GM12864 (cell line): Measurements from ENCODE around the gene DPH5.

Experiments
- DNase-seq: peaks from one replicate; pipeline ENCODE4 v3.0.0-alpha.2; 2011; ENCODE audit warnings: low read depth
- H3K4me3 ChIP-seq: 2 replicates; pipeline ENCODE4 v1.5.1; 2011; ENCODE audit warnings: mild to moderate bottlenecking, low read depth, low read length, control low read depth
- TF ChIP-seq, protein P1 (sequence below): IDR thresholded peaks from 2 replicates; pipeline ENCODE4 v1.5.1; 2011; ENCODE audit warnings: low read depth, mild to moderate bottlenecking, moderate library complexity, low read length, control low read depth, inconsistent platforms; ENCODE audit errors: missing control alignments

DPH5 gene

DNA sequence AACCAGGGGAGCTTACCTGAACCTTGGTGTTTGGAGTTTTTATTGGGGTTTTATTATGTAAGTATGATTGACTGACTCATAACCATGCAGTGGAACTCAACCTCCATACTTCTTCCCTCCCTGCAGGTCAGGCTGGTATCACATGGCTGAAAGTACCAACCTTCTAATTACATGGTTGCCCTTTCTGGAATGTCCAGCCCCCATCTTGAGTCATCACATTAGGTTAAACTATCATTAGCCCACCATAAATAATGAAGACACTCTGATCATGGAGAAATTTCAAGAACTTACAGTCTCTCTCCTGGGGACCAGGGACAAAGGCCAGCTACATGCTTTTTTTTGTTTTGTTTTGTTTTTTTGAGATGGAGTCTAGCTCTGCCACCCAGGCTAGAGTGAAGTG is 19.2 kb upstream of the DPH5 start:
- no peak overlapping the region for H3K4me3 ChIP-seq
- DNase-seq: no peak
- TF ChIP-seq, protein P1, sequence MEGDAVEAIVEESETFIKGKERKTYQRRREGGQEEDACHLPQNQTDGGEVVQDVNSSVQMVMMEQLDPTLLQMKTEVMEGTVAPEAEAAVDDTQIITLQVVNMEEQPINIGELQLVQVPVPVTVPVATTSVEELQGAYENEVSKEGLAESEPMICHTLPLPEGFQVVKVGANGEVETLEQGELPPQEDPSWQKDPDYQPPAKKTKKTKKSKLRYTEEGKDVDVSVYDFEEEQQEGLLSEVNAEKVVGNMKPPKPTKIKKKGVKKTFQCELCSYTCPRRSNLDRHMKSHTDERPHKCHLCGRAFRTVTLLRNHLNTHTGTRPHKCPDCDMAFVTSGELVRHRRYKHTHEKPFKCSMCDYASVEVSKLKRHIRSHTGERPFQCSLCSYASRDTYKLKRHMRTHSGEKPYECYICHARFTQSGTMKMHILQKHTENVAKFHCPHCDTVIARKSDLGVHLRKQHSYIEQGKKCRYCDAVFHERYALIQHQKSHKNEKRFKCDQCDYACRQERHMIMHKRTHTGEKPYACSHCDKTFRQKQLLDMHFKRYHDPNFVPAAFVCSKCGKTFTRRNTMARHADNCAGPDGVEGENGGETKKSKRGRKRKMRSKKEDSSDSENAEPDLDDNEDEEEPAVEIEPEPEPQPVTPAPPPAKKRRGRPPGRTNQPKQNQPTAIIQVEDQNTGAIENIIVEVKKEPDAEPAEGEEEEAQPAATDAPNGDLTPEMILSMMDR: no peak

GRCh38 chr1:101044259-101044658 is 18.7 kb upstream of the DPH5 start:
- H3K4me3 ChIP-seq: no peak overlapping the region
- TF ChIP-seq, protein P1: no peak
- no peak for DNase-seq

- DNase-seq: no peak
- TF ChIP-seq, protein P1: no peak
- H3K4me3 ChIP-seq: no peak overlapping the region
These were observed 18.2 kb upstream of the DPH5 start for GRCh38 chr1:101043776-101044175.

GRCh38 chr1:101041300-101041699 is 15.7 kb upstream of the DPH5 start:
- TF ChIP-seq, protein P1: no peak
- no peak overlapping the region for H3K4me3 ChIP-seq
- DNase-seq: no peak

DNA sequence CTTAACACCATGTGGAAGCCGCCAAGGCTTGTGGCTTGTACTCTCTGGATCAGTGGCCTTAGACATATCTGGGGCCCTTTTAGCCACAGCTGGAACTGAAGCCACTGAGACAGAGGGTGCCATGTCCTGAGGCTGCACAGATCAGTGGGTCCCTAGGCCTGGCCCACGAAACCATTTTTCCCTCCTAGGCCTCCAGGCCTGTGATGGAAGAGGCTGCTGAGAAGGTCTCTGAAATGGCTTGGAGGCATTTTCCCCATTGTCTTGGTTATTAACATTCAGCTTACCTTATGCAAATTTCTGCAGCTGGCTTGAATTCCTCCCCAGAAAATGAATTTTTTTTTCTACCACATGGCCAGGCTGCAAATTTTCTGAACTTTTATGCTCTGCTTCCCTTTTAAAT is 15.1 kb upstream of the DPH5 start:
- DNase-seq: no peak
- no peak overlapping the region for H3K4me3 ChIP-seq
- TF ChIP-seq, protein P1: no peak

DNA sequence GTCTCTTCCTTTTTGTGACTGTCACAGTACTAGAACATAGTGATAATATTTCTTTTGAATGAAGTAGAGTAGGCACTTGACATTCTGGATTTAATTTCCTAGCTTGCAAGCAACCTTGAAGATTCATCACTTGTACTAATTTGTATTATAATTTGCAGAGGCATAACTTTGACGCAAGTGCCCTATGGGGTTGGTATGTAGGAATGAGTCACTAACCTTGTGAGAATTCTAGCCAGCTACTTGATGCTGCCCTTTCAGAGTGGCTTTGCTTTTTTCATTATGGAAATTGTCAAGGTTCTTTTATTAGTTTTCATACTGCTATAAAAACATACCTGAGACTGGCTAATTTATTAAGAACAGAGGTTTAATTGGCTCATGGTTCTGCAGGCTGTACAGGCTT is 13.7 kb upstream of the DPH5 start:
- TF ChIP-seq, protein P1: no peak
- H3K4me3 ChIP-seq: no peak overlapping the region
- DNase-seq: no peak

DNA sequence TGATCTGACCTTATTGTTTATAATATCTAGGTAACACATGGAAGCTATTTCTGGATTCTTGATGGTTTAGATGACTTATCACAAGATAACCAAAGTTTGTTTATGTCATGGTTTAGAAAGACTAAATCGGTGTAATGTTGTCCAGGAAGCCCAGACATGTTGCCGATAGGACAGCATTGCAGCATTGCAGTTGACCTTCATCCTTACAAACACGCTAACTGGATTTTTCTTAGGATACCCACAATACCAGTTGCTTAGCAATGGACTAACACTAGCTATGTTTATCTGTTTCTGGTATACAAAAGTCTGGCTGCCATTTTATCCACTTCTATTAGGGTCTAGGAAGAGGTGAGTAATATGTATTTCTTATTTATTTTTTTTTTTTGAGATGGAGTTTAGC is 11.7 kb upstream of the DPH5 start:
- TF ChIP-seq, protein P1: no peak

More for the DNA sequence above, 11.7 kb upstream of the DPH5 start:
- H3K4me3 ChIP-seq: no peak overlapping the region
- no peak for DNase-seq
